Measurements from ENCODE around the gene ROBO1.

- TF ChIP-seq POLR2A (IDR thresholded peaks at IDR 0.05; ENCODE audit: low read length) (no peak), GATA1 (IDR thresholded peaks at IDR 0.05; ENCODE audit: low read depth, low read length) (no peak)
Observed at GRCh38 chr3:79490165-79491028, 277.4 kb downstream of the ROBO1 start.
